B cell (primary cell): ENCODE results near the gene CDH5.
"Not testable (repeated sequence)": the region's sequence is repeated elsewhere in the genome, so short reads cannot be mapped to it uniquely, and the experiment has no call there.

Experiments
- EZH2 ChIP-seq: IDR thresholded peaks from 2 replicates; pipeline ENCODE4 v1.6.1; 2012; ENCODE audit warnings: borderline replicate concordance, low read depth, mild to moderate bottlenecking, moderate library complexity, low read length; ENCODE audit not compliant: insufficient read depth, poor library complexity, severe bottlenecking
- TF ChIP-seq, protein P1 (sequence below): fragments of 200-600 bp; IDR thresholded peaks from one replicate; pipeline ENCODE4 v1.8.0; 2022; ENCODE audit warnings: antibody characterized with exemption, mild to moderate bottlenecking

DNA sequence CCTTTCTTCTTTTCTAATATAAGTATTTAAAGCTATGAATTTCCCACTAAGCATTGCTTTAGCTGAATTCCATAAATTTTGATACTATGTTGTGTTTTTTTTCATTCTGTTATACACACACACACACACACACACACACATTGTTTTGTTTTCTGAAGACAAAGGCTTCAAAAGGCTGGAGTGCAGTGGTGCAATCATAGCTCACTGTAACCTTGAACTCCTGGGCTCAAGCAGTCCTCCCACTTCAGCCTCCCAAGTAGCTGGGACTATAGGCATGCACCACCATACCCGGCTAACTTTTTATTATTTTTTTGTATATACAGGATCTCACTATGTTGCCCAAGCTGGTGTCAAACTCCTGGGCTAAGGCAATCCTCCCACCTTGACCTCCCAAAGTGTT, 86.7 kb downstream of the CDH5 start:
- TF ChIP-seq EZH2: not testable (repeated sequence)
- TF ChIP-seq, protein P1, sequence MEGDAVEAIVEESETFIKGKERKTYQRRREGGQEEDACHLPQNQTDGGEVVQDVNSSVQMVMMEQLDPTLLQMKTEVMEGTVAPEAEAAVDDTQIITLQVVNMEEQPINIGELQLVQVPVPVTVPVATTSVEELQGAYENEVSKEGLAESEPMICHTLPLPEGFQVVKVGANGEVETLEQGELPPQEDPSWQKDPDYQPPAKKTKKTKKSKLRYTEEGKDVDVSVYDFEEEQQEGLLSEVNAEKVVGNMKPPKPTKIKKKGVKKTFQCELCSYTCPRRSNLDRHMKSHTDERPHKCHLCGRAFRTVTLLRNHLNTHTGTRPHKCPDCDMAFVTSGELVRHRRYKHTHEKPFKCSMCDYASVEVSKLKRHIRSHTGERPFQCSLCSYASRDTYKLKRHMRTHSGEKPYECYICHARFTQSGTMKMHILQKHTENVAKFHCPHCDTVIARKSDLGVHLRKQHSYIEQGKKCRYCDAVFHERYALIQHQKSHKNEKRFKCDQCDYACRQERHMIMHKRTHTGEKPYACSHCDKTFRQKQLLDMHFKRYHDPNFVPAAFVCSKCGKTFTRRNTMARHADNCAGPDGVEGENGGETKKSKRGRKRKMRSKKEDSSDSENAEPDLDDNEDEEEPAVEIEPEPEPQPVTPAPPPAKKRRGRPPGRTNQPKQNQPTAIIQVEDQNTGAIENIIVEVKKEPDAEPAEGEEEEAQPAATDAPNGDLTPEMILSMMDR: not testable (repeated sequence)
